CD4-positive, CD25-positive, alpha-beta regulatory T cell (primary cell): Measurements from ENCODE around the gene TNFAIP3. TPM values are rescaled to one million over a fixed set of nuclear protein-coding genes. Genes with fewer than 3 reads are reported as not detected.

ENCODE experiments used
- ATAC-seq, 2 donors: fragments of 150-1000 bp; cut with Tn5 transposase; one replicate each; pipeline ENCODE4 v1.10.0; 2021; ENCODE audit warnings: low read depth in 2 of 2, moderate number of reproducible peaks in 2 of 2, moderate library complexity in 1 of 2
- DNase-seq, 3 donors: peaks; one replicate each; pipeline versions ENCODE4 v3.0.0 to v3.0.0-alpha.2; 2012 to 2022; ENCODE audit warnings: mixed read lengths in 1 of 3
- H3K27ac ChIP-seq: one replicate; pipeline ENCODE4 v1.7.0; 2013; ENCODE audit warnings: mild to moderate bottlenecking, low read length; ENCODE audit not compliant: insufficient read depth, poor library complexity, severe bottlenecking
- H3K27me3 ChIP-seq: one replicate; pipeline ENCODE4 v1.7.0; 2013; ENCODE audit warnings: low read length; ENCODE audit not compliant: control insufficient read depth, insufficient read depth
- H3K36me3 ChIP-seq: one replicate; pipeline ENCODE4 v1.7.0; 2013; ENCODE audit warnings: mild to moderate bottlenecking, low read length, moderate library complexity; ENCODE audit not compliant: control insufficient read depth, insufficient read depth
- H3K4me1 ChIP-seq: 2 replicates; pipeline ENCODE4 v1.7.0; 2013; ENCODE audit warnings: mild to moderate bottlenecking, low read length; ENCODE audit not compliant: insufficient read depth, control insufficient read depth, poor library complexity, severe bottlenecking
- H3K4me3 ChIP-seq: one replicate; pipeline ENCODE4 v1.7.0; 2013; ENCODE audit warnings: low read depth, mild to moderate bottlenecking, low read length, moderate library complexity
- H3K9me3 ChIP-seq, 2 experiments: 1 replicate in 1 of 2; 2 replicates in 1 of 2; pipeline ENCODE4 v1.7.0; 2013; ENCODE audit warnings: low read length in 2 of 2, mild to moderate bottlenecking in 1 of 2, moderate library complexity in 1 of 2; ENCODE audit not compliant: control insufficient read depth in 2 of 2
- H3K27ac Mint-ChIP-seq, 3 donors: one replicate each; pipeline ENCODE4 v1.8.0; 2020 to 2022; ENCODE audit warnings: mild to moderate bottlenecking in 3 of 3, mixed read lengths in 3 of 3, moderate library complexity in 2 of 3
- H3K27me3 Mint-ChIP-seq: one replicate; pipeline ENCODE4 v1.8.0; 2022; ENCODE audit warnings: mild to moderate bottlenecking, mixed read lengths
- H3K36me3 Mint-ChIP-seq: one replicate; pipeline ENCODE4 v1.8.0; 2020; ENCODE audit warnings: mixed read lengths
- H3K4me1 Mint-ChIP-seq, 4 donors: one replicate each; pipeline ENCODE4 v1.8.0; 2020 to 2022; ENCODE audit warnings: mixed read lengths in 4 of 4, mild to moderate bottlenecking in 1 of 4
- H3K4me3 Mint-ChIP-seq, 4 donors: one replicate each; pipeline ENCODE4 v1.8.0; 2020 to 2022; ENCODE audit warnings: mild to moderate bottlenecking in 4 of 4, mixed read lengths in 4 of 4, moderate library complexity in 3 of 4
- H3K9me3 Mint-ChIP-seq, 7 donors: one replicate each; pipeline ENCODE4 v1.8.0; 2020 to 2022; ENCODE audit warnings: mixed read lengths in 7 of 7, mild to moderate bottlenecking in 3 of 7, moderate library complexity in 2 of 7
- polyA plus RNA-seq, 4 donors: library from polyadenylated mRNA; unstranded; fragments of 300-500 nt; fragmentation: Illumina TruSeq; gene quantifications; one replicate each; pipeline ENCODE4 v1.2.3, GENCODE V29; 2021
- total RNA-seq: library from RNA; stranded (reverse); gene quantifications from one replicate; pipeline ENCODE4 v1.2.3, GENCODE V29; 2022

The TNFAIP3 gene
- total and polyA plus RNA-seq, 5 donors from 2014 or later = 70.5 to 3,783 (median 100) TPM

DNA sequence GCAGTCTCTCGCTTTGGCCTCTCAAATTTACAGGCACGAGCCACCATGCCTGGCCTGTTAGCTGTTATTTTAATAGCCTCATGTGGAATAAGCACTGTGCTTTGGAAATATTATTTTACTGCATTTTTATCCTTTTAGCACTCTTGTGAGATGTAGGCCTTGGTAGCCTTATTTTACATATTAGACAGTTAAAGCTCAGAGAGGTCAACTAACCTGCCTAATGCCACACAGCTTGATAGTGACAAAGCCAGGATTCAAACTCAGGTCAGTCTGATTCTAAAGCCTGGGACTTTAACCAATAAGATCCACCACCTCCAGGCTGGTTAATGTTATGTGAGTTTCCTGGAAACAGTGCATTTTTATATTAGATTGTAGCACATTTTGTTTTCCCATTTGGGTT lies 9.5 kb downstream of the TNFAIP3 start:
- Mint-ChIP-seq H3K27ac (peak overlapping the region; percentile 46 to 93 (median 92)), H3K27me3 (peaks cover 4% of the 10 kb centered on the region), H3K4me3 (peak overlapping the region in 2 of 4 donors; percentile 56 to 74), H3K9me3 (peaks cover 0 to 2% (median 0%) of the 10 kb centered on the region in 7 donors), H3K36me3 (peaks cover 90% of the 10 kb centered on the region), H3K4me1 (peaks cover 48 to 98% (median 75%) of the 10 kb centered on the region in 4 donors)
- H3K36me3 ChIP-seq = peaks cover 98% of the 10 kb centered on the region
- DNase-seq = no peak
- no peak for ATAC-seq
- H3K9me3 ChIP-seq = no peaks in the 10 kb centered on the region
- peaks cover 99% of the 10 kb centered on the region for H3K4me1 ChIP-seq
- no peaks in the 10 kb centered on the region for H3K27me3 ChIP-seq
- peak overlapping the region; percentile 97 for H3K27ac ChIP-seq
- H3K4me3 ChIP-seq = peak overlapping the region; percentile 99

DNA sequence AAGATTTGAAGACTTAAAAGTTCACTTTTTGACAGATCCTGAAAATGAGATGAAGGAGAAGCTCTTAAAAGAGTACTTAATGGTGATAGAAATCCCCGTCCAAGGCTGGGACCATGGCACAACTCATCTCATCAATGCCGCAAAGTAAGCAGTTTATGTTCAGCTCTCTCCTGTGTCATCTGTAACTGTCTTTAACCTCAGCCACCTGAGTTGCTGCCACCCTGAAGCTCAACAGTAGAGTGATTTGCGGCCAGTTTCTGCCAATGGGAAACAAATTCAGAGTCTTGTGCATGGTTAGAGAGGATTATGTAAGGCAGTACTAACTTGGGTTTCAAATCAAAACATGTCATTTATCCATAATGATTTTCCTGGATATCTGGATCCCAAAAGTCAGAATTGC lies 10.1 kb downstream of the TNFAIP3 start:
- Histone ChIP-seq H3K4me1 (peaks cover 99% of the 10 kb centered on the region), H3K9me3 (no peaks in the 10 kb centered on the region), H3K36me3 (peaks cover 98% of the 10 kb centered on the region), H3K27me3 (no peaks in the 10 kb centered on the region), H3K4me3 (peak overlapping the region; percentile 99), H3K27ac (peak overlapping the region; percentile 97)
- H3K27ac Mint-ChIP-seq = peak overlapping the region; percentile 89 to 93 (median 92)
- H3K27me3 Mint-ChIP-seq = peaks cover 5% of the 10 kb centered on the region
- peak overlapping the region; percentile 19 to 74 (median 38) for H3K4me3 Mint-ChIP-seq
- H3K36me3 Mint-ChIP-seq = peaks cover 87% of the 10 kb centered on the region
- DNase-seq (peak in 2 of 3 donors; percentile 17 to 49), ATAC-seq (no peak)
- peaks cover 44 to 98% (median 73%) of the 10 kb centered on the region in 4 donors for H3K4me1 Mint-ChIP-seq
- peaks cover 0 to 2% (median 0%) of the 10 kb centered on the region in 7 donors for H3K9me3 Mint-ChIP-seq

DNA sequence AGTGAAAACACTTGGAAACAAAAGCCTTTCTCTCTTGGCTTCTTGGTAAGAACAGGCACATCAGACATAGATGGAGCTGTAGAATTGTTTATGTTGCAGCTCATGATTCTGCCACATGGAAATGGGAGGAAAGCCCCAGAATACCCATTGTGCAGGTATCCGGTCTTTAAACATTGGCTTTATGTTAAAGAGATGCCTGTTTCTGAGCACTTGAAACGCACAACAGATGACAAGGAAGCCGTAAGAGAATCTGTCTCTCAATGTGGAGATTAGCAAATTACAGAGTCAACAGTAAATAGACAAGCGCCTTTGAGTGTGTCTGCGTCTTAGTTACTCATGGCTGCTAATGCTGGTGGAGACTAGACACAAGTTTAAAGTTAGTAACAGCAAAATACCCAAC lies 10.5 kb downstream of the TNFAIP3 start:
- DNase-seq (peak in 2 of 3 donors; percentile 47 to 70), ATAC-seq (peak; percentile 32 to 48)
- Mint-ChIP-seq H3K36me3 (peaks cover 86% of the 10 kb centered on the region), H3K27me3 (peaks cover 10% of the 10 kb centered on the region), H3K4me3 (peak overlapping the region; percentile 19 to 74 (median 56)), H3K9me3 (peaks cover 0 to 2% (median 0%) of the 10 kb centered on the region in 7 donors), H3K4me1 (peaks cover 44 to 98% (median 71%) of the 10 kb centered on the region in 4 donors), H3K27ac (peak overlapping the region; percentile 89 to 93 (median 92))
- peaks cover 100% of the 10 kb centered on the region for H3K36me3 ChIP-seq
- peak overlapping the region; percentile 97 for H3K27ac ChIP-seq
- no peaks in the 10 kb centered on the region for H3K27me3 ChIP-seq
- H3K9me3 ChIP-seq = no peaks in the 10 kb centered on the region
- H3K4me1 ChIP-seq = peaks cover 99% of the 10 kb centered on the region
- H3K4me3 ChIP-seq = peak overlapping the region; percentile 99

DNA sequence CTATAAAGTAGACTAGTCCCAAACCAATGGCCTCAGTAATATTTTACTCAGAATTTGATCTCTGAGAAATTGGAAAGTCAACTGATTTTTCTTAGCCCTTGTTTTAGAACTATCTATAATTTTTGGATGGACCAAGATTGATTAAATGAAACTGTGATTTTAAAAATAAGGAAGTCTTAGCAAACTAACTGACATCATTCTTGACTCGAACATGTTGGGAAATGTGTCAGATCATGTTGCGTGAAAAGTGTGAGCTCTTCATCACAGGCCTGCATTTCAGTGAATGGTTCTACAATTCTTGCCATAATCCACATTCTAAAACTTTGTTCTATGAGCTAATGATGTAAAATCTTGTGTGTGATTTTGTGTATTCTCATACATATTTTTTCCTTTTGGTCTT lies 11.0 kb downstream of the TNFAIP3 start:
- Mint-ChIP-seq H3K4me1 (peaks cover 42 to 98% (median 70%) of the 10 kb centered on the region in 4 donors), H3K4me3 (peak overlapping the region; percentile 56 to 79 (median 68)), H3K9me3 (peaks cover 0 to 2% (median 0%) of the 10 kb centered on the region in 7 donors), H3K27ac (peak overlapping the region; percentile 89 to 93 (median 92)), H3K27me3 (peaks cover 12% of the 10 kb centered on the region), H3K36me3 (peaks cover 84% of the 10 kb centered on the region)
- peak in 1 of 3 donors; percentile 12 for DNase-seq
- no peaks in the 10 kb centered on the region for H3K27me3 ChIP-seq
- H3K9me3 ChIP-seq = no peaks in the 10 kb centered on the region
- no peak for ATAC-seq
- peak overlapping the region; percentile 97 for H3K27ac ChIP-seq
- peaks cover 99% of the 10 kb centered on the region for H3K4me1 ChIP-seq
- H3K36me3 ChIP-seq = peaks cover 99% of the 10 kb centered on the region
- peak overlapping the region; percentile 99 for H3K4me3 ChIP-seq

DNA sequence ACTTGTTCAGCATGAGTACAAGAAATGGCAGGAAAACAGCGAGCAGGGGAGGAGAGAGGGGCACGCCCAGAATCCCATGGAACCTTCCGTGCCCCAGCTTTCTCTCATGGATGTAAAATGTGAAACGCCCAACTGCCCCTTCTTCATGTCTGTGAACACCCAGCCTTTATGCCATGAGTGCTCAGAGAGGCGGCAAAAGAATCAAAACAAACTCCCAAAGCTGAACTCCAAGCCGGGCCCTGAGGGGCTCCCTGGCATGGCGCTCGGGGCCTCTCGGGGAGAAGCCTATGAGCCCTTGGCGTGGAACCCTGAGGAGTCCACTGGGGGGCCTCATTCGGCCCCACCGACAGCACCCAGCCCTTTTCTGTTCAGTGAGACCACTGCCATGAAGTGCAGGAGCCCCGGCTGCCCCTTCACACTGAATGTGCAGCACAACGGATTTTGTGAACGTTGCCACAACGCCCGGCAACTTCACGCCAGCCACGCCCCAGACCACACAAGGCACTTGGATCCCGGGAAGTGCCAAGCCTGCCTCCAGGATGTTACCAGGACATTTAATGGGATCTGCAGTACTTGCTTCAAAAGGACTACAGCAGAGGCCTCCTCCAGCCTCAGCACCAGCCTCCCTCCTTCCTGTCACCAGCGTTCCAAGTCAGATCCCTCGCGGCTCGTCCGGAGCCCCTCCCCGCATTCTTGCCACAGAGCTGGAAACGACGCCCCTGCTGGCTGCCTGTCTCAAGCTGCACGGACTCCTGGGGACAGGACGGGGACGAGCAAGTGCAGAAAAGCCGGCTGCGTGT lies 11.6 kb downstream of the TNFAIP3 start:
- Histone ChIP-seq H3K9me3 (no peaks in the 10 kb centered on the region), H3K36me3 (peaks cover 92% of the 10 kb centered on the region), H3K4me1 (peaks cover 99% of the 10 kb centered on the region), H3K4me3 (peak overlapping the region; percentile 99), H3K27me3 (no peaks in the 10 kb centered on the region), H3K27ac (peak overlapping the region; percentile 97)
- Mint-ChIP-seq H3K27ac (peak overlapping the region; percentile 89 to 93 (median 92)), H3K4me1 (peaks cover 37 to 97% (median 69%) of the 10 kb centered on the region in 4 donors), H3K9me3 (peaks cover 0 to 5% (median 0%) of the 10 kb centered on the region in 7 donors), H3K36me3 (peaks cover 81% of the 10 kb centered on the region), H3K4me3 (peak overlapping the region; percentile 56 to 79 (median 74)), H3K27me3 (peaks cover 12% of the 10 kb centered on the region)
- DNase-seq (peak in 2 of 3 donors; percentile 31 to 48), ATAC-seq (no peak)

DNA sequence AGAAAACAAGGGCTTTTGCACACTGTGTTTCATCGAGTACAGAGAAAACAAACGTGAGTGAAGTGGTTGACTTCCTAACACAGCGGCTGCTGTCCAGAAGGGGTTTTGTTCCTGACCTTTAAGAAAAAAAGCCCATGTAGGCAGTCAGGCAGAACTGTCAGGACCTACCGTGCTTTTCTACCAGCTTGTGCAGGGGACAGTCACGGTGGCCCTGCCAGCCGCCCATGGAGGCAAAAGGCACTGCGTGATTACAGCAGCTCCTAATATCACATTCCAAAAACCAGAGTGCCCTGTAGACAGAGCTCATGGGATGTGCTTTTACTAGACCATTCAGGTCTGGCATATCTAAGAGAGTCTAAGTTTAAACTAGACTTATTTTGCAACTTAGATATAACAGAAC lies 12.2 kb downstream of the TNFAIP3 start:
- DNase-seq = no peak
- Mint-ChIP-seq H3K4me3 (peak overlapping the region; percentile 56 to 79 (median 74)), H3K36me3 (peaks cover 75% of the 10 kb centered on the region), H3K9me3 (peaks cover 0 to 7% (median 0%) of the 10 kb centered on the region in 7 donors), H3K27me3 (peaks cover 12% of the 10 kb centered on the region), H3K4me1 (peaks cover 39 to 96% (median 69%) of the 10 kb centered on the region in 4 donors), H3K27ac (peak overlapping the region; percentile 89 to 93 (median 92))
- no peak for ATAC-seq
- H3K4me1 ChIP-seq = peaks cover 94% of the 10 kb centered on the region
- H3K27me3 ChIP-seq = no peaks in the 10 kb centered on the region
- peak overlapping the region; percentile 97 for H3K27ac ChIP-seq
- H3K36me3 ChIP-seq = peaks cover 86% of the 10 kb centered on the region
- no peaks in the 10 kb centered on the region for H3K9me3 ChIP-seq
- peak overlapping the region; percentile 58 for H3K4me3 ChIP-seq

DNA sequence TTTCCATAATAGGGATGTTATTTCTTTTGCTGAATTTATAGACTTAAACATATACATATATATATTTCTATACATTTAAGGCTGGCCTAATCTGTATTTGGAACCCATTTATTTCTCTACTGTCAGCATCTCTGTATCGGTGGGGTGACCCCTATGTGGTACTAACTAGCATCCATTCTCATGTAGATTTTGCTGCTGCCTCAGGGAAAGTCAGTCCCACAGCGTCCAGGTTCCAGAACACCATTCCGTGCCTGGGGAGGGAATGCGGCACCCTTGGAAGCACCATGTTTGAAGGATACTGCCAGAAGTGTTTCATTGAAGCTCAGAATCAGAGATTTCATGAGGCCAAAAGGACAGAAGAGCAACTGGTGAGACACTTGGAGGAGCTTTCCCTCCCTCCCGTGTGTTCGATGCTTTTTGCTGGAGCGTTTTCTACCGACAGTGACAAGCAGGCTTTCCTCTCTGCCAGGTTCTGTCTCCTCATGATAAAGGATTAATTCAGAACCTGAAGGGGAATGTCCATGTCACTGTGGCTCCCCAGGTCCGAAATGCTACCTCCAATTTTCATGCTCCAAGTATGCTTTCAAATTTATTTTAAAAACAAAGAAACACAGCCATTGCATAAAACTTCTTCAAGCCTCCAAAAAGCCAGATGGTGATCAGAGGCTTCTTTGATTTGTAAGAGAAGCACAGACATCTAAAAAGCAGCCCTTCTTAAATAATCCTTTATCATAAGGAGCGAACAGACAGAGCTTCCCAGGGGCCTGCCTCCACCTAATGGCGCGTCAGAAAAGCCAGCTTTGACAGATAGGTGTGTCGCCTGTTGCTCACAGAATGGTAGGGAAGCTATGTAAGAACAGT lies 13.1 kb downstream of the TNFAIP3 start:
- Mint-ChIP-seq H3K4me3 (peak overlapping the region; percentile 15 to 74 (median 36)), H3K9me3 (peaks cover 0 to 7% (median 0%) of the 10 kb centered on the region in 7 donors)
- peak overlapping the region; percentile 97 for H3K27ac ChIP-seq

More for the DNA sequence above, 13.1 kb downstream of the TNFAIP3 start:
- Mint-ChIP-seq H3K4me1 (peaks cover 35 to 96% (median 67%) of the 10 kb centered on the region in 4 donors), H3K27me3 (peaks cover 12% of the 10 kb centered on the region), H3K27ac (peak overlapping the region; percentile 68 to 92 (median 92)), H3K36me3 (peaks cover 67% of the 10 kb centered on the region)
- no peaks in the 10 kb centered on the region for H3K27me3 ChIP-seq
- DNase-seq (peak in 1 of 3 donors; percentile 20), ATAC-seq (no peak)
- peak overlapping the region; percentile 58 for H3K4me3 ChIP-seq
- H3K36me3 ChIP-seq = peaks cover 78% of the 10 kb centered on the region
- H3K4me1 ChIP-seq = peaks cover 86% of the 10 kb centered on the region
- no peaks in the 10 kb centered on the region for H3K9me3 ChIP-seq
